Liver (tissue), 9 donors: ENCODE measurements around the gene SUGT1. TPM values are rescaled to one million over a fixed set of nuclear protein-coding genes. Genes with fewer than 3 reads are reported as not detected.

Experiments used
- DNase-seq: peaks from one replicate; pipeline ENCODE4 v3.0.0-alpha.2; 2017; ENCODE audit warnings: low spot score
- H3K27ac ChIP-seq, 2 donors: one replicate each; pipeline ENCODE4 v1.7.0; 2013; ENCODE audit warnings: inconsistent platforms in 2 of 2, low read length in 2 of 2, control low read depth in 1 of 2, low read depth in 1 of 2, mild to moderate bottlenecking in 1 of 2
- H3K27me3 ChIP-seq, 4 donors: one replicate each; pipeline versions ENCODE4 v1.6.1 to v1.7.0; 2013; ENCODE audit warnings: low read length in 3 of 4, inconsistent platforms in 1 of 4, mild to moderate bottlenecking in 1 of 4, moderate library complexity in 1 of 4; ENCODE audit not compliant: control insufficient read depth in 4 of 4, insufficient read depth in 4 of 4
- H3K36me3 ChIP-seq, 4 donors: one replicate each; pipeline versions ENCODE4 v1.6.1 to v1.7.0; 2013; ENCODE audit warnings: low read length in 3 of 4, mild to moderate bottlenecking in 3 of 4, low read depth in 1 of 4, moderate library complexity in 1 of 4; ENCODE audit not compliant: control insufficient read depth in 4 of 4, insufficient read depth in 3 of 4
- H3K4me1 ChIP-seq, 4 donors: one replicate each; pipeline versions ENCODE4 v1.6.1 to v1.7.0; 2013; ENCODE audit warnings: low read length in 3 of 4, mild to moderate bottlenecking in 3 of 4, moderate library complexity in 1 of 4; ENCODE audit not compliant: control insufficient read depth in 4 of 4, insufficient read depth in 4 of 4
- H3K4me3 ChIP-seq, 3 donors: one replicate each; pipeline versions ENCODE4 v1.6.1 to v1.7.0; 2013; ENCODE audit warnings: low read length in 3 of 3, control low read depth in 1 of 3, low read depth in 1 of 3, mild to moderate bottlenecking in 1 of 3
- H3K9ac ChIP-seq, 2 donors: one replicate each; pipeline ENCODE4 v1.7.0; 2013; ENCODE audit warnings: low read length in 2 of 2, mild to moderate bottlenecking in 2 of 2, moderate library complexity in 2 of 2, control low read depth in 1 of 2, low read depth in 1 of 2
- H3K9me3 ChIP-seq, 4 donors: one replicate each; pipeline versions ENCODE4 v1.6.1 to v1.7.0; 2013; ENCODE audit warnings: low read length in 3 of 4; ENCODE audit not compliant: control insufficient read depth in 4 of 4
- EGR1 ChIP-seq, 2 donors: IDR thresholded peaks; 2 replicates each; pipeline ENCODE4 v1.6.1; 2016 to 2018; ENCODE audit warnings: antibody characterized with exemption in 2 of 2, low read depth in 2 of 2
- FOXA1 ChIP-seq: IDR thresholded peaks from 2 replicates; pipeline ENCODE4 v1.6.1; 2016; ENCODE audit warnings: antibody characterized with exemption
- FOXA2 ChIP-seq: IDR thresholded peaks from 2 replicates; pipeline ENCODE4 v1.6.1; 2016; ENCODE audit warnings: antibody characterized with exemption
- GABPA ChIP-seq, 2 donors: IDR thresholded peaks in 1 of 2; conservative IDR thresholded peaks in 1 of 2; 2 replicates each; pipeline ENCODE4 v1.6.1; 2016; ENCODE audit warnings: antibody characterized with exemption in 2 of 2, mild to moderate bottlenecking in 1 of 2, moderate library complexity in 1 of 2
- HNF4A ChIP-seq, 2 donors: conservative IDR thresholded peaks; 2 replicates each; pipeline ENCODE4 v1.6.1; 2016; ENCODE audit warnings: antibody characterized with exemption in 2 of 2, mild to moderate bottlenecking in 2 of 2
- HNF4G ChIP-seq: IDR thresholded peaks from 2 replicates; pipeline ENCODE4 v1.6.1; 2016; ENCODE audit warnings: antibody characterized with exemption
- JUND ChIP-seq, 2 donors: IDR thresholded peaks; 2 replicates each; pipeline ENCODE4 v1.6.1; 2016; ENCODE audit warnings: antibody characterized with exemption in 2 of 2
- NR2F2 ChIP-seq: IDR thresholded peaks from 2 replicates; pipeline ENCODE4 v1.6.1; 2016; ENCODE audit warnings: antibody characterized with exemption
- RAD21 ChIP-seq, 2 donors: IDR thresholded peaks; 2 replicates each; pipeline ENCODE4 v1.6.1; 2016; ENCODE audit warnings: antibody characterized with exemption in 2 of 2, mild to moderate bottlenecking in 2 of 2
- RXRA ChIP-seq, 2 donors: IDR thresholded peaks; 2 replicates each; pipeline ENCODE4 v1.6.1; 2017 to 2018; ENCODE audit warnings: antibody characterized with exemption in 2 of 2, mild to moderate bottlenecking in 1 of 2
- SP1 ChIP-seq: IDR thresholded peaks from 2 replicates; pipeline ENCODE4 v1.6.1; 2018; ENCODE audit warnings: antibody characterized with exemption, mild to moderate bottlenecking
- TAF1 ChIP-seq: conservative IDR thresholded peaks from 2 replicates; pipeline ENCODE4 v1.6.1; 2016; ENCODE audit warnings: antibody characterized with exemption, mild to moderate bottlenecking
- YY1 ChIP-seq: IDR thresholded peaks from 2 replicates; pipeline ENCODE4 v1.6.1; 2016; ENCODE audit warnings: antibody characterized with exemption, mild to moderate bottlenecking
- WGBS: extraction: QIAGEN DNeasy Blood & Tissue Kit; methylation state at CpG from one replicate; pipeline ENCODE4 v1.1.7; 2013; 5-methylcytosine and 5-hydroxymethylcytosine counted together
- polyA plus RNA-seq, 2 donors: library from polyadenylated mRNA; stranded (reverse) in 1 of 2; unstranded in 1 of 2; fragments of 200-250 nt in 1 of 2; fragments of >200 nt in 1 of 2; fragmentation: Nextera tagmentation in 1 of 2; extraction: Ambion mirVana in 1 of 2; gene quantifications; one replicate each; pipeline versions ENCODE4 v1.2.1 to v1.2.3, GENCODE V29; 2013 to 2015
- total RNA-seq, 2 donors: library from RNA; depleted of rRNA; stranded (reverse); fragments of >200 nt; gene quantifications; one replicate each; pipeline ENCODE4 v1.2.3, GENCODE V29; 2014
- TF ChIP-seq, protein P1 (sequence below): IDR thresholded peaks from 2 replicates; pipeline ENCODE4 v1.6.1; 2016; ENCODE audit warnings: antibody characterized with exemption
- TF ChIP-seq, protein P2 (sequence below): IDR thresholded peaks from 2 replicates; pipeline ENCODE4 v1.6.1; 2016; ENCODE audit warnings: antibody characterized with exemption
- TF ChIP-seq, protein P3 (sequence below): IDR thresholded peaks from 2 replicates; pipeline ENCODE4 v1.6.1; 2016; ENCODE audit warnings: antibody characterized with exemption, mild to moderate bottlenecking
- TF ChIP-seq, protein P4 (sequence below): fragments of 150-350 bp; IDR thresholded peaks from 2 replicates; pipeline ENCODE4 v1.5.1; 2017; ENCODE audit warnings: improper control_type of control experiment, low read depth, low read length; ENCODE audit not compliant: missing input control
- TF ChIP-seq, protein P5 (sequence below): IDR thresholded peaks from 2 replicates; pipeline ENCODE4 v1.6.1; 2016; ENCODE audit warnings: antibody characterized with exemption
- donor health status: healthy.
- donor health status: healthy.
- donor health status: healthy.
- donor health status: healthy.
- donor health status: healthy.

The SUGT1 gene
- total and polyA plus RNA-seq, 4 donors: 15.5 to 24.9 (median 20.8) TPM

DNA sequence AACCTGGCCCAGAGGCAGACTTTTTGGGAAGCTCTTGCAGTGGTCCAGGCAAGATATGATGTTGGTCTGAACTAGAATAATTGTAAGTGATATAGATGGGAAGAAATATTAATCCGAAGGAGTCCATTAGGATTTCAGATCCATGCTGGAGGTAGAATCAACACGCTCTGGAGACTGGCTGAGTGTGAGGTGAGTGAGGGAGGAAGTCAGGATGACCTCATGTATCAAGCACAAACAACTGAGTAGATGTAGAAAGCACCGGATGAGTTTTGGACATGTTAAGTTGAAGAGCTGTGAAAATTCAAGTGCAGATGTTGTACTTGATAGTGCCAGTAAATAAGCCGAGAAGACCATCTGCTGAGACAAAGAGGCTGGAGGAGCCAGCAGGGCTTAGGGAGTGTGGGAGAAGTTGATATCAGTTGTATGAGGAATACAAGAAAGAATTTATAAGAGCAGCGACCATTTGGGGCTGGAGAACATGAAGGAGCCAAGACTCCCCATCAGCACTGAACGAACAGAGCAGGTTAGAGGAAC is 92.3 kb downstream of the SUGT1 start:
- Histone ChIP-seq H3K36me3 (no peaks in the 10 kb centered on the region), H3K9me3 (peaks cover 0 to 6% (median 1%) of the 10 kb centered on the region in 4 donors), H3K27ac (no peak overlapping the region), H3K27me3 (peaks cover 0 to 7% (median 1%) of the 10 kb centered on the region in 4 donors), H3K4me1 (no peaks in the 10 kb centered on the region), H3K9ac (no peak overlapping the region), H3K4me3 (no peak overlapping the region)
- TF ChIP-seq GABPA (IDR thresholded peaks at IDR 0.05 in 1 of 2, conservative IDR thresholded peaks at IDR 0.05 in 1 of 2): no peak
- TF ChIP-seq, protein P1, sequence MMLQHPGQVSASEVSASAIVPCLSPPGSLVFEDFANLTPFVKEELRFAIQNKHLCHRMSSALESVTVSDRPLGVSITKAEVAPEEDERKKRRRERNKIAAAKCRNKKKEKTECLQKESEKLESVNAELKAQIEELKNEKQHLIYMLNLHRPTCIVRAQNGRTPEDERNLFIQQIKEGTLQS: no peak
- no peak for TF ChIP-seq SP1
- WGBS: 70% methylated on average over 6 of the region's 6 CpGs
- no peak for DNase-seq

DNA sequence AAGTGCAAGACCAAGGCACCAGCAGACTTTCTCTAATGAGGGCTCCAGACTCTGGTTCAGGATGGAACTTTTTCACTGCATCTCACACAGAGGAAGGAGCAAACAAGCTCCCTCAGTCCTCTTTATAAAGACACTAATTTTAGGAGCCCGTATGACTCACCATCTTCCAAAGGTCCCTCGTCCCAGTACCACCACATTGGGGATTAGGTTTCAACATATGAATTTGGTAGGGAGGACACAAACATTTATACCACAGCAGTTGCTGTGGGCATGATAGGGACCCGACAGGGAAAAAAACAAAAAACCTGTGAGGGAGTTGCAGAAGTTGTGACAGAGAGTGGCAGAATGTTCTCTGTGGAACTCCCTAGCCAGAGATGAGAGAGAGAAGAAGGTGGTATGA is 93.5 kb downstream of the SUGT1 start:
- 55% methylated on average over 3 of the region's 3 CpGs for WGBS
- peaks cover 0 to 4% (median 1%) of the 10 kb centered on the region in 4 donors for H3K27me3 ChIP-seq
- TF ChIP-seq YY1 (no peak), GABPA (IDR thresholded peaks at IDR 0.05 in 1 of 2, conservative IDR thresholded peaks at IDR 0.05 in 1 of 2) (no peak), HNF4G (no peak), FOXA2 (no peak)
- H3K36me3 ChIP-seq: no peaks in the 10 kb centered on the region
- H3K9ac ChIP-seq: no peak overlapping the region
- no peak for DNase-seq
- H3K27ac ChIP-seq: no peak overlapping the region
- H3K4me1 ChIP-seq: no peaks in the 10 kb centered on the region
- H3K9me3 ChIP-seq: peaks cover 0 to 6% (median 1%) of the 10 kb centered on the region in 4 donors
- no peak overlapping the region for H3K4me3 ChIP-seq

DNA sequence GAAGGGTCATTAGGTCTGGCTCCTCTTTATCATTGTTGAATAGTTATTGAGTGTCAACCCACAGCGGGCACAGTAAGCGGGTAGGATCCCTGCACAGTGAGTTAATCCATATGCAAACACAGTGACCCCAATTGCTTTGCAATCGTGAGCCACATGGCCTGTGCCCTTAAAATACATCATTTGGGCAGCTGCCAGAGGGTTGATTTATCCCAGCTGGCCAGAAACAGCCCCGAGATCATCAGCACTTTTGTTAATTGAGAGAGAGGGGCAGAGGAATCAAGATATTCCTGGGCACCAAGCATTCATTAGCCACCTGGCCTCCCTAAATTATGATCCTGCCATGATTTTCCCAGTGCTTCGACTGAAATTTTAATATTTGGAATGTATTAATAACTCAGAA is 96.8 kb downstream of the SUGT1 start:
- 51% methylated on average over 5 of the region's 5 CpGs for WGBS
- Histone ChIP-seq H3K27ac (no peak overlapping the region), H3K4me3 (no peak overlapping the region), H3K27me3 (peaks cover 0 to 4% (median 0%) of the 10 kb centered on the region in 4 donors), H3K36me3 (no peaks in the 10 kb centered on the region), H3K4me1 (no peaks in the 10 kb centered on the region), H3K9ac (no peak overlapping the region), H3K9me3 (no peaks in the 10 kb centered on the region)
- no peak for TF ChIP-seq GABPA (IDR thresholded peaks at IDR 0.05 in 1 of 2, conservative IDR thresholded peaks at IDR 0.05 in 1 of 2)
- TF ChIP-seq HNF4G: no peak
- TF ChIP-seq RXRA (IDR thresholded peaks at IDR 0.05): no peak
- TF ChIP-seq TAF1: no peak
- no peak for TF ChIP-seq SP1
- no peak for TF ChIP-seq JUND (IDR thresholded peaks at IDR 0.05)
- no peak for TF ChIP-seq HNF4A (conservative IDR thresholded peaks at IDR 0.05)
- TF ChIP-seq, protein P2, sequence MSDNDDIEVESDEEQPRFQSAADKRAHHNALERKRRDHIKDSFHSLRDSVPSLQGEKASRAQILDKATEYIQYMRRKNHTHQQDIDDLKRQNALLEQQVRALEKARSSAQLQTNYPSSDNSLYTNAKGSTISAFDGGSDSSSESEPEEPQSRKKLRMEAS: no peak
- TF ChIP-seq EGR1 (IDR thresholded peaks at IDR 0.05; ENCODE audit: low read depth in 2 of 2): no peak
- no peak for TF ChIP-seq YY1
- TF ChIP-seq FOXA1: no peak
- no peak for TF ChIP-seq NR2F2
- TF ChIP-seq, protein P3, sequence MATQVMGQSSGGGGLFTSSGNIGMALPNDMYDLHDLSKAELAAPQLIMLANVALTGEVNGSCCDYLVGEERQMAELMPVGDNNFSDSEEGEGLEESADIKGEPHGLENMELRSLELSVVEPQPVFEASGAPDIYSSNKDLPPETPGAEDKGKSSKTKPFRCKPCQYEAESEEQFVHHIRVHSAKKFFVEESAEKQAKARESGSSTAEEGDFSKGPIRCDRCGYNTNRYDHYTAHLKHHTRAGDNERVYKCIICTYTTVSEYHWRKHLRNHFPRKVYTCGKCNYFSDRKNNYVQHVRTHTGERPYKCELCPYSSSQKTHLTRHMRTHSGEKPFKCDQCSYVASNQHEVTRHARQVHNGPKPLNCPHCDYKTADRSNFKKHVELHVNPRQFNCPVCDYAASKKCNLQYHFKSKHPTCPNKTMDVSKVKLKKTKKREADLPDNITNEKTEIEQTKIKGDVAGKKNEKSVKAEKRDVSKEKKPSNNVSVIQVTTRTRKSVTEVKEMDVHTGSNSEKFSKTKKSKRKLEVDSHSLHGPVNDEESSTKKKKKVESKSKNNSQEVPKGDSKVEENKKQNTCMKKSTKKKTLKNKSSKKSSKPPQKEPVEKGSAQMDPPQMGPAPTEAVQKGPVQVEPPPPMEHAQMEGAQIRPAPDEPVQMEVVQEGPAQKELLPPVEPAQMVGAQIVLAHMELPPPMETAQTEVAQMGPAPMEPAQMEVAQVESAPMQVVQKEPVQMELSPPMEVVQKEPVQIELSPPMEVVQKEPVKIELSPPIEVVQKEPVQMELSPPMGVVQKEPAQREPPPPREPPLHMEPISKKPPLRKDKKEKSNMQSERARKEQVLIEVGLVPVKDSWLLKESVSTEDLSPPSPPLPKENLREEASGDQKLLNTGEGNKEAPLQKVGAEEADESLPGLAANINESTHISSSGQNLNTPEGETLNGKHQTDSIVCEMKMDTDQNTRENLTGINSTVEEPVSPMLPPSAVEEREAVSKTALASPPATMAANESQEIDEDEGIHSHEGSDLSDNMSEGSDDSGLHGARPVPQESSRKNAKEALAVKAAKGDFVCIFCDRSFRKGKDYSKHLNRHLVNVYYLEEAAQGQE: no peak
- no peak for TF ChIP-seq RAD21 (IDR thresholded peaks at IDR 0.05)
- TF ChIP-seq, protein P1: no peak
- TF ChIP-seq, protein P4, sequence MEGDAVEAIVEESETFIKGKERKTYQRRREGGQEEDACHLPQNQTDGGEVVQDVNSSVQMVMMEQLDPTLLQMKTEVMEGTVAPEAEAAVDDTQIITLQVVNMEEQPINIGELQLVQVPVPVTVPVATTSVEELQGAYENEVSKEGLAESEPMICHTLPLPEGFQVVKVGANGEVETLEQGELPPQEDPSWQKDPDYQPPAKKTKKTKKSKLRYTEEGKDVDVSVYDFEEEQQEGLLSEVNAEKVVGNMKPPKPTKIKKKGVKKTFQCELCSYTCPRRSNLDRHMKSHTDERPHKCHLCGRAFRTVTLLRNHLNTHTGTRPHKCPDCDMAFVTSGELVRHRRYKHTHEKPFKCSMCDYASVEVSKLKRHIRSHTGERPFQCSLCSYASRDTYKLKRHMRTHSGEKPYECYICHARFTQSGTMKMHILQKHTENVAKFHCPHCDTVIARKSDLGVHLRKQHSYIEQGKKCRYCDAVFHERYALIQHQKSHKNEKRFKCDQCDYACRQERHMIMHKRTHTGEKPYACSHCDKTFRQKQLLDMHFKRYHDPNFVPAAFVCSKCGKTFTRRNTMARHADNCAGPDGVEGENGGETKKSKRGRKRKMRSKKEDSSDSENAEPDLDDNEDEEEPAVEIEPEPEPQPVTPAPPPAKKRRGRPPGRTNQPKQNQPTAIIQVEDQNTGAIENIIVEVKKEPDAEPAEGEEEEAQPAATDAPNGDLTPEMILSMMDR: no peak
- no peak for TF ChIP-seq FOXA2
- TF ChIP-seq, protein P5, sequence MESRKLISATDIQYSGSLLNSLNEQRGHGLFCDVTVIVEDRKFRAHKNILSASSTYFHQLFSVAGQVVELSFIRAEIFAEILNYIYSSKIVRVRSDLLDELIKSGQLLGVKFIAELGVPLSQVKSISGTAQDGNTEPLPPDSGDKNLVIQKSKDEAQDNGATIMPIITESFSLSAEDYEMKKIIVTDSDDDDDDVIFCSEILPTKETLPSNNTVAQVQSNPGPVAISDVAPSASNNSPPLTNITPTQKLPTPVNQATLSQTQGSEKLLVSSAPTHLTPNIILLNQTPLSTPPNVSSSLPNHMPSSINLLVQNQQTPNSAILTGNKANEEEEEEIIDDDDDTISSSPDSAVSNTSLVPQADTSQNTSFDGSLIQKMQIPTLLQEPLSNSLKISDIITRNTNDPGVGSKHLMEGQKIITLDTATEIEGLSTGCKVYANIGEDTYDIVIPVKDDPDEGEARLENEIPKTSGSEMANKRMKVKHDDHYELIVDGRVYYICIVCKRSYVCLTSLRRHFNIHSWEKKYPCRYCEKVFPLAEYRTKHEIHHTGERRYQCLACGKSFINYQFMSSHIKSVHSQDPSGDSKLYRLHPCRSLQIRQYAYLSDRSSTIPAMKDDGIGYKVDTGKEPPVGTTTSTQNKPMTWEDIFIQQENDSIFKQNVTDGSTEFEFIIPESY: no peak
- no peak for DNase-seq
